ENCODE measurements around the gene RFX3.

DNA sequence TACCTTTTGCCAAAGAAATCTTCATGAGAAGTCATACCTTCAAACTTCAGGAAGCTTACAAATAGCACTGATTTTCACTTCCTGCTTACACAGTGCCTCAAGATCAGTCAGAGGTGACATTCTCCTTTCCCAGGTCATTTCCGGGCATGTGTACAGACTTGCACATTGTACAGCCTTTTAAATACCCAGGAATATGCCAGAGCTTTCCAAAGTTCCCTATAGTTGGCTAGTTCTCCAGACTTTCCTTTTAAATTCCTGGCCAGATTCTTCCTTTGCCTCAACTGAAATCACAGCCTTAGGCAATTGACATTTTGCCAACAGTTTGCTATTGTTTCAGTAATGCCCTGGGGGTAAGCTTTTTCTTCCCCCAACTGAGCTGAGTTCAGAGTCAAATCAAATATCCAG, 47.2 kb downstream of the RFX3 start:
- TF ChIP-seq EZH2phosphoT487 (IDR thresholded peaks at IDR 0.05; ENCODE audit: low read depth, severe bottlenecking, unreplicated experiment): no peak
- no peak for TF ChIP-seq EZH2 (IDR thresholded peaks at IDR 0.05; ENCODE audit: borderline replicate concordance)
- TF ChIP-seq, protein P1, sequence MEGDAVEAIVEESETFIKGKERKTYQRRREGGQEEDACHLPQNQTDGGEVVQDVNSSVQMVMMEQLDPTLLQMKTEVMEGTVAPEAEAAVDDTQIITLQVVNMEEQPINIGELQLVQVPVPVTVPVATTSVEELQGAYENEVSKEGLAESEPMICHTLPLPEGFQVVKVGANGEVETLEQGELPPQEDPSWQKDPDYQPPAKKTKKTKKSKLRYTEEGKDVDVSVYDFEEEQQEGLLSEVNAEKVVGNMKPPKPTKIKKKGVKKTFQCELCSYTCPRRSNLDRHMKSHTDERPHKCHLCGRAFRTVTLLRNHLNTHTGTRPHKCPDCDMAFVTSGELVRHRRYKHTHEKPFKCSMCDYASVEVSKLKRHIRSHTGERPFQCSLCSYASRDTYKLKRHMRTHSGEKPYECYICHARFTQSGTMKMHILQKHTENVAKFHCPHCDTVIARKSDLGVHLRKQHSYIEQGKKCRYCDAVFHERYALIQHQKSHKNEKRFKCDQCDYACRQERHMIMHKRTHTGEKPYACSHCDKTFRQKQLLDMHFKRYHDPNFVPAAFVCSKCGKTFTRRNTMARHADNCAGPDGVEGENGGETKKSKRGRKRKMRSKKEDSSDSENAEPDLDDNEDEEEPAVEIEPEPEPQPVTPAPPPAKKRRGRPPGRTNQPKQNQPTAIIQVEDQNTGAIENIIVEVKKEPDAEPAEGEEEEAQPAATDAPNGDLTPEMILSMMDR (IDR thresholded peaks at IDR 0.05; ENCODE audit: poor library complexity): no peak
